HepG2 (cell line): ENCODE data around the gene CSNK2A1. TPM values are rescaled to one million over a fixed set of nuclear protein-coding genes. Genes with fewer than 3 reads are reported as not detected.

ENCODE experiments used
- HINFP ChIP-seq: sonication (generic); formaldehyde crosslinking; IDR thresholded peaks from 2 replicates; pipeline ENCODE4 v1.4.0; 2020; ENCODE audit warnings: low read depth, mild to moderate bottlenecking, missing genetic modification reagents
- HIVEP1 ChIP-seq: sonication (generic); formaldehyde crosslinking; IDR thresholded peaks from 2 replicates; pipeline ENCODE4 v1.4.0; 2020; ENCODE audit warnings: mild to moderate bottlenecking, missing genetic modification reagents
- JUNB ChIP-seq: sonication (generic); formaldehyde crosslinking; IDR thresholded peaks from 2 replicates; pipeline ENCODE4 v1.8.0; 2022; ENCODE audit warnings: missing genetic modification reagents, mild to moderate bottlenecking, borderline replicate concordance
- JUND ChIP-seq: sonication (generic); formaldehyde crosslinking; IDR thresholded peaks from 2 replicates; pipeline ENCODE4 v1.8.0; 2022; ENCODE audit warnings: mild to moderate bottlenecking, missing genetic modification reagents
- MED13 ChIP-seq: sonication (generic); formaldehyde crosslinking; IDR thresholded peaks from 2 replicates; pipeline ENCODE4 v1.5.0; 2020; ENCODE audit warnings: missing genetic modification reagents
- NCOA5 ChIP-seq: sonication (generic); formaldehyde crosslinking; IDR thresholded peaks from 2 replicates; pipeline ENCODE4 v1.4.0; 2020; ENCODE audit warnings: missing genetic modification reagents
- RORA ChIP-seq: sonication (generic); formaldehyde crosslinking; IDR thresholded peaks from 2 replicates; pipeline ENCODE4 v1.5.0; 2020; ENCODE audit warnings: mild to moderate bottlenecking, missing genetic modification reagents, moderate library complexity
- THAP9 ChIP-seq: sonication (generic); formaldehyde crosslinking; IDR thresholded peaks from 2 replicates; pipeline ENCODE4; 2020; ENCODE audit warnings: missing genetic modification reagents, mild to moderate bottlenecking, borderline replicate concordance
- TSC22D2 ChIP-seq: sonication (generic); formaldehyde crosslinking; IDR thresholded peaks from 2 replicates; pipeline ENCODE4 v1.5.1; 2020; ENCODE audit warnings: missing genetic modification reagents, mild to moderate bottlenecking, borderline replicate concordance
- YEATS4 ChIP-seq: sonication (generic); formaldehyde crosslinking; IDR thresholded peaks from 2 replicates; pipeline ENCODE4 v1.4.0; 2020; ENCODE audit warnings: missing genetic modification reagents, borderline replicate concordance
- ZNF513 ChIP-seq: sonication (generic); formaldehyde crosslinking; conservative IDR thresholded peaks from 2 replicates; pipeline ENCODE4 v1.5.0; 2020; ENCODE audit warnings: missing genetic modification reagents
- ZNF607 ChIP-seq: sonication (generic); formaldehyde crosslinking; IDR thresholded peaks from 2 replicates; pipeline ENCODE4 v1.5.1; 2020; ENCODE audit warnings: missing genetic modification reagents, mild to moderate bottlenecking, borderline replicate concordance
- ZNF652 ChIP-seq: IDR thresholded peaks from 2 replicates; pipeline ENCODE4 v1.6.1; 2016; ENCODE audit warnings: low read depth, borderline replicate concordance
- ZNF740 ChIP-seq: sonication (generic); formaldehyde crosslinking; IDR thresholded peaks from 2 replicates; pipeline ENCODE4 v1.4.0; 2020; ENCODE audit warnings: missing genetic modification reagents
- ZNF776 ChIP-seq: sonication (generic); formaldehyde crosslinking; IDR thresholded peaks from 2 replicates; pipeline ENCODE4 v1.4.0; 2020; ENCODE audit warnings: mild to moderate bottlenecking, missing genetic modification reagents
- polyA plus RNA-seq, 8 experiments: library from polyadenylated mRNA; depleted of rRNA in 3 of 8; stranded (reverse) in 7 of 8; unstranded in 1 of 8; fragments of >200 nt; fragmentation: Illumina TruSeq in 4 of 8; extraction: Trizol in 4 of 8; gene quantifications; 2 replicates each; pipeline versions ENCODE4 v1.2.1 to v1.2.3, GENCODE V29; 2011 to 2016; ENCODE audit warnings: low read depth in 4 of 8, missing spikeins in 1 of 8, mixed read lengths in 1 of 8; ENCODE audit not compliant: insufficient read depth in 1 of 8
- total RNA-seq, 5 experiments: library from RNA; depleted of rRNA; stranded (reverse); fragments of >200 nt; fragmentation: Illumina TruSeq; extraction: Trizol; gene quantifications; 2 replicates each; pipeline ENCODE4 v1.2.3, GENCODE V29; 2016; ENCODE audit warnings: low read depth in 1 of 5
- TF ChIP-seq, protein P1 (sequence below): IDR thresholded peaks from 2 replicates; pipeline ENCODE4 v1.6.1; 2016

The CSNK2A1 gene
- total and polyA plus RNA-seq, 2 of the 13 experiments (the other 11 are each of a cell fraction or from before 2014, with no cell fraction given) = 153 to 231 TPM

DNA sequence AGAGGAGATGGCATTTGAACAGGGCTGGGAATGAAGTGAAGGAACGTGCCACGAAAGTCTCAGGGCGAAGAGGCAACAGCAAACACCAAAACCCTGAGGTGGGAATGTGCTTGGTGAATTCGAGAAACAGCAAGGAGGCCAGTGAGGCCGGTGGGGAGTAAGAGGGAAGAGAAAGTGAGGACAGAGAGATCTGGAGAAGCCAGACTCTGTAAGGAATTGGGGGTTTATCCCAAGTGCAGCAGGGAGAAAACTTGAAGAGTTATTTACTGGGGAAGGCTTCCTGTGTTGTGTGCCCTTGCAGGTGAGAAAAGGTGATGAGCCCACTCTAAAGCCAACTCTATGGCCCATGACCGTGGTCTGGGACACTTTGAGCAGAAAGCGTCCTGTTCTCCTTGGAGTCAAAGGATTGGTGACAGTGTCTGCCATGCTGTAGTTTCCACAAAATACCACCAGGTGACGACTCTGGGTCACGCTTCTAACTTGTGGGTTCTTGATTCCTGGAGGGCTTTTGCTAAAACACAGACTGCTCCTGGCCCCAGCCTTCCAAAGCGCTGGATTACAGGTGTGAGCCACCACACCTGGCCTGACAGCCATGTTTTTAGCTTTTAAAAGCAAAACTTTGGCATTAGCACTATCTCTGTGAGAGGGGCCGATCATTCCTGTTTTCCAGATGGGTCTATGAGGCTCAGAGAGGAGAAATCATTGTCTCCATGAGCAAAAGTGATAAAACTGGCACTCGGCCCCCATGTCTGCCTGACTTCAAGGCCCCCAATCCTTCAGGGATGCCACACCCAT, 18.0 kb upstream of the CSNK2A1 start (continued):
- TF ChIP-seq RORA = no peak
- peak; percentile 58; the same call in 1 of the 2 replicates for TF ChIP-seq ZNF652 (CRISPR knock-in tag)
- no peak for TF ChIP-seq NCOA5 (CRISPR knock-in tag)
- TF ChIP-seq HINFP (CRISPR knock-in tag) = peak; percentile 76; the same call in 1 of the 2 replicates
- TF ChIP-seq THAP9 (CRISPR knock-in tag) = no peak; the same call in 1 of the 2 replicates
- TF ChIP-seq HIVEP1 (CRISPR knock-in tag) = peak; percentile 47; the same call in 1 of the 2 replicates
- TF ChIP-seq MED13 (CRISPR knock-in tag) = peak; percentile 30; the same call in 1 of the 2 replicates
- TF ChIP-seq ZNF740 (CRISPR knock-in tag) = 0 out of 2 replicates have a peak, but pooled peaks have one; percentile 37
- TF ChIP-seq, protein P1, sequence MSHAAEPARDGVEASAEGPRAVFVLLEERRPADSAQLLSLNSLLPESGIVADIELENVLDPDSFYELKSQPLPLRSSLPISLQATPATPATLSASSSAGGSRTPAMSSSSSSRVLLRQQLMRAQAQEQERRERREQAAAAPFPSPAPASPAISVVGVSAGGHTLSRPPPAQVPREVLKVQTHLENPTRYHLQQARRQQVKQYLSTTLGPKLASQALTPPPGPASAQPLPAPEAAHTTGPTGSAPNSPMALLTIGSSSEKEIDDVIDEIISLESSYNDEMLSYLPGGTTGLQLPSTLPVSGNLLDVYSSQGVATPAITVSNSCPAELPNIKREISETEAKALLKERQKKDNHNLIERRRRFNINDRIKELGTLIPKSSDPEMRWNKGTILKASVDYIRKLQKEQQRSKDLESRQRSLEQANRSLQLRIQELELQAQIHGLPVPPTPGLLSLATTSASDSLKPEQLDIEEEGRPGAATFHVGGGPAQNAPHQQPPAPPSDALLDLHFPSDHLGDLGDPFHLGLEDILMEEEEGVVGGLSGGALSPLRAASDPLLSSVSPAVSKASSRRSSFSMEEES = peak; percentile 52
- no peak for TF ChIP-seq ZNF513
- no peak for TF ChIP-seq YEATS4 (CRISPR knock-in tag)
- TF ChIP-seq JUND (CRISPR knock-in tag) = no peak
- TF ChIP-seq ZNF776 (CRISPR knock-in tag) = no peak
- no peak for TF ChIP-seq ZNF607 (CRISPR knock-in tag)
- no peak for TF ChIP-seq JUNB (CRISPR knock-in tag)
- peak; percentile 93; the same call in 1 of the 2 replicates for TF ChIP-seq TSC22D2 (CRISPR knock-in tag)
